Uterine smooth muscle cell (primary cell): Measurements from ENCODE around the gene GRHPR. TPM values are rescaled to one million over a fixed set of nuclear protein-coding genes. Genes with fewer than 3 reads are reported as not detected.

ENCODE experiments used
- total RNA-seq: library from RNA; depleted of rRNA; stranded (reverse); fragments of >200 nt; gene quantifications from 2 replicates; pipeline ENCODE4 v1.2.3, GENCODE V29; 2014

Gene GRHPR
- total RNA-seq: 119 and 159 TPM in 2 replicates

DNA sequence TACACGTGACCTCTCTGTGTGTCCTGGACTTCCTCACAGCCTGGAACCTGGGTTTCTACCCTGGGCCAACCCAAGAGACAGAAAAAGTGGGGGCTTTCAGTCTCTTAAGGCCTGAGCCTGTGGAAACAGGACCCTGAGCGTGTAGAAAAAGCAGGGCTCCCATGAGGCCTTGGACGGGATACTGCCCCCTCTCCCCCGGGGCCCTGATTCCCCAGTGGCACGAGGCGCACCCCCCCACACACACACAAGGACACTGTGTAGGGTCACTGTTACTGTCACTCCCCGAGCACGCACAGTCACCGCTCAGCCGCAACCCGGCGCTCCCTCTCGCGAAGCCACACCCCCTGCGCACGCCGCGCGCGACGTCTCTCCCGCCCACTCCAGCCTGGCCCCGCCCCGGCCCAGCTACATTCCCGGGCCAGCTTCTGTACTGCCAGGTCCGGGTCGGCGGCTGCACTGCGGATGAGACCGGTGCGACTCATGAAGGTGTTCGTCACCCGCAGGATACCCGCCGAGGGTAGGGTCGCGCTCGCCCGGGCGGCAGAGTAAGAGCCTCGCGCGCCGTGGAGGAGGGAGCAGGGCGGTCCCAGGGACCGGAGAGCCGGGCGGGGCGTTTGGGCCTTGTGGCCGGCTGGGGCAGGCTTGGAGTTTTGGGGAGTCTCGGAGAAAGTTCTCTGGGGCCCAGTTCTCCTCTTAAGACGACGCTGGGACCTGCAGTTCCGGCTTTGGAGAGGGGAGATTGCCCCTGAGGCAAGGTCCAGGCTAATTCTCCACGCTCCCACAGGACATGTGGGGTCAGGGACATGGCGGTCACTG lies at the start of gene GRHPR:
Gene GRHPR, plus strand, starts transcription at position 408 of the 816 bp plus-strand sequence. Its CDS starts 55 bp downstream, at position 463.

DNA sequence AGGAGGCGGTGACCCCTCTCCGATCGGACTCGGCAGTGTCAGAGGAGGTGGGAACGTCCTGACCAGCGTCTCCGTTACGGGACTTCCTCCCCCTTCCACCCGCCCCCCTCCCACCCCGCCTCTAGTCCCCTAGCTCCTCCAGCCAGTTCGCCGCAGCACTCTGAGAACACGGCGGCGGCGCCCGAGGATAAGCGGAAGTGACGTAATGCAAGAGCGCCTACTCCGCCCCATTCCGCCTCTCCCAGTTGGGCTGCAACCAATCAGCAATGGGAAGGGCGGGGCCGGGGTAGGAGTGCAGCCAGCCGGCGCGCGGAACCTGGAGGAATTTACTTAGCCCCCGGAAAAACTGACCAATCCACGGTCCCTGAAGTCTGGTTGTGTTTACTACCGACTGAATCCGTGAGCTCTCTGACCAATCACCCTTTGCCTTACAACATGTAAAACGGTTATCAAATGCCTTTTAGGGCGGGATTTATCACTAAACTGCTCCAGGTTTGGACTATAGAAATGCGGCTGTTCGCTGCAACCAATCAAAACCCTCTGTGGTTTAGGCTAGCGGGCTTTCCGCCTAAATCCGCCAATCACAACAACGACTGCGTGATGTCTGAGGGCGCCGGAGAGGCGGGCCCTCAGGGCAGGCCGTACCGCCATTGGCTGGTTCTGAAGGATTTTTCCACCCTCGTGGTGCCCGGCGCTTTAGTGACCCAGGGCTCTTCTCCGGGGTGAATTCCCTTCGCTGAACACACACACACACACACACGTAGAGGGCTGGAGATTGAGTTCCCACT lies 42.9 kb downstream of the GRHPR start, which contains the start of gene ZBTB5:
Gene ZBTB5, minus strand, starts transcription at position 202 of the 788 bp plus-strand sequence. CDS start 22,899 bp downstream, outside the sequence.

GRCh38 chr9:37485389-37486255 lies 63.1 kb downstream of the GRHPR start, which contains the start of gene POLR1E:
Gene POLR1E, plus strand, starts transcription at chr9:37485948. Its CDS starts 100 bp downstream, at chr9:37486048.

Other genes with a start within 250 kb of the GRHPR start
- 6.5 and 7.9 TPM in 2 replicates for gene ZBTB5, start 42.8 kb downstream of the GRHPR start, total RNA-seq
- gene POLR1E, start 63.3 kb downstream of the GRHPR start, total RNA-seq: 43.2 and 55.8 TPM in 2 replicates
- 15.5 and 29.4 TPM in 2 replicates for gene FBXO10, start 153.7 kb downstream of the GRHPR start, total RNA-seq
- gene TOMM5, start 169.9 kb downstream of the GRHPR start, total RNA-seq: 117 and 145 TPM in 2 replicates
- under 0.01 TPM in 1 of 2 replicates, not detected in the other for gene FRMPD1, start 228.3 kb downstream of the GRHPR start, total RNA-seq